ENCODE results near the gene ACAA1. TPM values are rescaled to one million over a fixed set of nuclear protein-coding genes. Genes with fewer than 3 reads are reported as not detected.

Gene ACAA1
- total RNA-seq, 1 experiment from 2014 or later, result 44.3 TPM

GRCh38 chr3:38111201-38111600, 25.7 kb downstream of the ACAA1 start:
- H2BK15ac ChIP-seq (ENCODE audit: low read depth, low read length), result no peak overlapping the region
- H2BK120ac ChIP-seq (ENCODE audit: low read depth, low read length, poor library complexity, severe bottlenecking), result no peak overlapping the region
- H3K4ac ChIP-seq (ENCODE audit: low read depth, low read length), result no peak overlapping the region
- no peak overlapping the region for H3K23ac ChIP-seq (ENCODE audit: insufficient read length, low read depth, low read length)
- Mint-ChIP-seq H3K36me3 (ENCODE audit: insufficient read depth in 1 of 3, low read depth in 3 of 3) (peaks cover 0 to 5% (median 0%) of the 10 kb centered on the region in 3 experiments; a peak in 3 of 7 replicates), H3K9me3 (no peaks in the 10 kb centered on the region; a peak in 1 of 5 replicates), H3K4me1 (no peaks in the 10 kb centered on the region; a peak in 1 of 4 replicates), H3K27me3 (ENCODE audit: low read depth) (peaks cover 14% of the 10 kb centered on the region), H3K27ac (no peak overlapping the region), H3K4me3 (no peak overlapping the region)
- no peak overlapping the region for H3K18ac ChIP-seq (ENCODE audit: insufficient read length, low read depth, low read length)
- H2BK12ac ChIP-seq (ENCODE audit: insufficient read length, low read depth, low read length), result no peak overlapping the region
- no peak overlapping the region for H3K4me2 ChIP-seq (ENCODE audit: insufficient read depth, insufficient read length, low read length)
- no peak overlapping the region for H2AK5ac ChIP-seq (ENCODE audit: insufficient read length, low read length)
- no peak for TF ChIP-seq CTCF (conservative IDR thresholded peaks at IDR 0.05)
- no peaks in the 10 kb centered on the region for H3K79me1 ChIP-seq (ENCODE audit: insufficient read depth, low read depth, low read length, poor library complexity, severe bottlenecking)
- no peaks in the 10 kb centered on the region for H4K20me1 ChIP-seq (ENCODE audit: control insufficient read depth, insufficient read depth, insufficient read length)
- no peak overlapping the region for H2BK5ac ChIP-seq (ENCODE audit: insufficient read length, low read length)
- WGBS (ENCODE audit: extremely low coverage, insufficient read length, low lambda C conversion rate), result no CpG with 5 or more reads among the region's 4 CpGs
- H4K91ac ChIP-seq (ENCODE audit: insufficient read length, low read depth, low read length), result no peak overlapping the region
- no peak for DNase-seq
- no peak overlapping the region for H2AFZ ChIP-seq (ENCODE audit: low read length)
- H4K8ac ChIP-seq (replicated peaks; ENCODE audit: insufficient read length, low read depth, low read length), result no peak overlapping the region
- no peaks in the 10 kb centered on the region for H3K9me3 ChIP-seq (ENCODE audit: control insufficient read depth, low read depth, low read length)
- H3K23me2 ChIP-seq (ENCODE audit: insufficient read length, low read depth, low read length, poor library complexity, severe bottlenecking), result no peaks in the 10 kb centered on the region
- no peak overlapping the region for H3K14ac ChIP-seq (ENCODE audit: insufficient read depth, low read length)
- no peaks in the 10 kb centered on the region for H3K79me2 ChIP-seq (ENCODE audit: insufficient read depth, low read length)
- no peak overlapping the region for H2BK20ac ChIP-seq (ENCODE audit: low read depth, low read length, poor library complexity, severe bottlenecking)
- no peak overlapping the region for H3T11ph ChIP-seq (ENCODE audit: low read length)
- H3K27ac ChIP-seq (ENCODE audit: insufficient read length, low read depth, low read length), result no peak overlapping the region
- no peaks in the 10 kb centered on the region for H3K4me1 ChIP-seq (ENCODE audit: insufficient read depth, low read length)
- H3K9ac ChIP-seq (ENCODE audit: extremely low read depth, insufficient read length, low read length), result no peak overlapping the region
- no peak overlapping the region for H3K56ac ChIP-seq (ENCODE audit: insufficient read length, low read depth, low read length)
- H4K5ac ChIP-seq (ENCODE audit: insufficient read length, low read depth, low read length), result no peak overlapping the region
- H3K27me3 ChIP-seq (ENCODE audit: insufficient read depth, low read length), result no peaks in the 10 kb centered on the region
